ENCODE measurements around the gene DLK1.

Gene DLK1

DNA sequence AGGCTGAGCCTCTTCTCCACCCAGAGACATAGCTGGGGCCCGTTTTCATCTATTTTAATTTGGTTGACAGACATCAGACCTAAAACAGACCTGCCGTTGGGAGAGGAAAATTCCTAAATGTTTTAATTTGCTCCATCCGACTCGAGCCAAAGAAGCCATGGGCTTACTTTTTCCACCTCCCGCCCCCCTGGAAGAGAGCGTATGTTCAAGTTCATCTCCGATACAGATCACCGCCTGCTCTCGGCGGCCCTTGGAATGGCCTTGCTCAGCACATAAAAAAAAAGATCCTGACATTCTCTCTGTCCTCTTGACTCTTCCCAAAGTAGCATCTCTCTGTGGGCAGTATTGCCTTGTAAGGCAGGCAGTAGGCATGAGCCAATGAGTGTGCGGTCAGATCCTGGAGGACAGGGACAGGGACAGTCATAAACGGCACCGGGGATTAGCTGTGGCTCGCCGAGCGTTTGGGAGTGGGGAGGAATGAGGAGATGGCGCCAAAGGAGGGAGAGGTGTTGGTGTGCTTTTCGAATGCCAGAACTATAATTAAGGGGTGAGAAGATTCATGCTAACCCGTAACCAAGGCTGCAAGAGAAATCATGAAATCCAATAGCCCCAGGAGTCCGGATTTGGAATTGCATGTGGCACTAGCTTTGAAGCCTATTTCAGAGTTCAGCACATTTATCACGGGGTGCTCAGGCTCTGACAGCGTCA lies 51.3 kb downstream of the DLK1 start:
- no peak for DNase-seq (ENCODE audit: low spot score)

- DNase-seq (ENCODE audit: low spot score): no peak
Measured at GRCh38 chr14:100778526-100778882, 51.8 kb downstream of the DLK1 start.

GRCh38 chr14:100778951-100779690 lies 52.4 kb downstream of the DLK1 start:
- DNase-seq (ENCODE audit: low spot score): no peak

GRCh38 chr14:100779691-100780080 lies 53.0 kb downstream of the DLK1 start:
- DNase-seq (ENCODE audit: low spot score): no peak

- no peak for DNase-seq (ENCODE audit: low spot score)
Measured at GRCh38 chr14:100780246-100780645, 53.6 kb downstream of the DLK1 start.

DNA sequence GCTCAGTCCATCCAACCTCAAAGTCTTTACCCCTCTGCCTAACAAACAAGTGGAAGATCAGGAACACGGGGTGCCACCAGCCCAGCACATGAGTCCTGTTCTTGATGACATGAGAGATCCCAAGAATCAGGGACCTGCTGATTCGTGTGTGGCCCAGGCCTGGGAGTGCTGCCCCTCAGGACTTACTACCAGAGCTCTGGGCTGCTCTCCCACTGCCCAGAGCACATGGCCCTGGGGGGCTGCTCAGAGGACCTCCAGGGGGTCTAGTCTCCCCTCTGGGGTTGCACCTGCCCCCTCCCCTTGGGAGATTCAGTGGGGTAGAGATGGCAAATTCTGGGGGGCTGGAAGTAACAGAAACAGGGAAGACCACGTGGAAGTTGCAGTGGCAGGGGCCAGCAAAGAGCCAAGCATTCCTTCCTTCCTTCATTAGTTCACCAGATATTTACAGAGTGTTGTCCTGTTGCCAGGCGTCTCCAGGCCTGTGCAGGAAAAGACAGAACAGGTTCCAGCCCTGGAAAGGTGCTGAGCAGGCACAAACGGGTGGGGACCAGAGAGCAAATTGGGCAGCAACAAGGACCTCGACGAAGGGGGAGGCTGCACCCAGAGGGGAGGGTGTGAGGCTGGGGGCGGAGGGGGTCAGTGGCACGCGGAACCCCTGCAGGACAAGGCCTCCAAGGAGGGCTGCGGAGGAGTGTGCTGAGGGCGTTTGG lies 54.1 kb downstream of the DLK1 start:
- DNase-seq (ENCODE audit: low spot score): no peak

GRCh38 chr14:100781952-100782351 lies 55.3 kb downstream of the DLK1 start:
- DNase-seq (ENCODE audit: low spot score): no peak

DNA sequence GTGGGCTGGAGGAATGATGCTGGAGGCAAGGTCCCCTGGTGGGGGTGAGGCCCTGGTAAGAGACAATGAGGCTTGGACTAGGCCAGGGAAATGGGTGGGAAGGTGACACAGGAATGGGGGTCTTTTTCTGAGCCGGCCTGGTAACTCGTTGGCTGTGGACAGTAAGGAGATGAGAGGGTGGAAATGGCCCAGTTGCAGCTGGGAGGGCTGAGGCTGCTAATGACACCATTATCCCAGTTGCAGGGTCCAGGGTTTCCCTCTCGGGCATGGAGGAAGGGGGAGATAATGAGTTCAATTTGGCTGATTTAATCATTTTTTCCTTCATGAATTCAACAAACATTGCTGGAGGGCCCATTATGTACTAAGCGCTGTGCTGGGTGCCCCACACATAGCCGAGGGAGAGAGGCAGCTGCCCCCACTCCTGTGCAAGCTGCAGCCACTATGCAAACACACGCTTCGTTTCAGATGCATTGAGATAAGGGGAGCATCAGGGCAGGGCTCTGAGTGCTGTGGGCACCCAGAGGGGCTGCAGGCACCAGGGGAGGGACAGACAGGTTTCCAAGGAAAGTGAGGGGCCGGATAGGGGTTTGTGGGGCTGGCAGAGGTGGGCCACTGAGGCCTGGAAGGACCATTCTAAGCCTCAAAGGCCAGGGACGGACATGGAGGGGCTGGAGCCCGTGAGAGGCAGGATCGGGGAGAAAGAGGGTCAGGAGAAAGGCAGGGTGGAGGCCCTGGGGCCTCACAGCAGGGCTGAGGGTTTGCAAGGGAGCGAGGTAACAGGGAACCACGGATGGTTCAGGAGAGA lies 56.0 kb downstream of the DLK1 start:
- no peak for DNase-seq (ENCODE audit: low spot score)

- no peak for DNase-seq (ENCODE audit: low spot score)
Measured at GRCh38 chr14:100783630-100784370, 57.1 kb downstream of the DLK1 start.

DNA sequence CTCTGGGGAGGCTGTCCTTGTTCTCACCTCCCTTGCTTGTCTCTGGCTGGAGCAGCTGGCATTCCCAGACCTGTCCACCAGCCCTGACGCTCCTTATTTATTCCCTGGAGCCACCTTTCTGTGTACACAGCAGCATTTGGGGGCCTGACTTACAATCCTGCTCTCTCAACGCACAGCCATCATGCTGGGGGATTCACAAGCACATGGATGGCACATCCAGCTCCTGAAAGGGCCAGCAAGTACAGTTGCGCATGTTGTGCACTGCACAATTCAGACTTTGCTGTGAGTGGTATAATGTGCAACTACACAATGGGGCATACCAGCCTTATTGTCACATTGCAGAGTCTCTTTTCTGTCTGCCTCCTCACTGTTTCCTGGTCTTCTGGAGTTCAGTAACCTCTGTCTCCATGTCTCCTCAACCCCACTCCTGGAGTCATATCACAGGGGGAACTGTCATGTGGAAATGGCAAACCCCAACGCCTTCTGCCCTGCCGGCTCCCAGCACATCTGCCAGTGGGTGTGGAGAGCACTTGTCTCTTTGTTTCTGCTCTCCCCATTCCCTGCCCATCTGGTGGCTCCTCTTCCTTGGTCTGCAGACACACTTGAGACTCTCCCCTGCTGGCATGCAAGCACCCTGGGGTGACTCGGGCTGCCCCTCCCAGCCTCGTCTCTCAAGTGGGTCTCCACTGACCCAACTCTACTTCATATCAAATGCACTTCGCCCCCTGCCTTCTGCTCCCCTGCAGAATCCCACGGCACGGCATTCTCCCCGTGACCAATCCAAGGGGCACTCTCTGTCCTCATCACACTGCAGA lies 58.0 kb downstream of the DLK1 start:
- DNase-seq (ENCODE audit: low spot score): no peak

GRCh38 chr14:100785338-100785615 lies 58.6 kb downstream of the DLK1 start:
- no peak for DNase-seq (ENCODE audit: low spot score)

DNA sequence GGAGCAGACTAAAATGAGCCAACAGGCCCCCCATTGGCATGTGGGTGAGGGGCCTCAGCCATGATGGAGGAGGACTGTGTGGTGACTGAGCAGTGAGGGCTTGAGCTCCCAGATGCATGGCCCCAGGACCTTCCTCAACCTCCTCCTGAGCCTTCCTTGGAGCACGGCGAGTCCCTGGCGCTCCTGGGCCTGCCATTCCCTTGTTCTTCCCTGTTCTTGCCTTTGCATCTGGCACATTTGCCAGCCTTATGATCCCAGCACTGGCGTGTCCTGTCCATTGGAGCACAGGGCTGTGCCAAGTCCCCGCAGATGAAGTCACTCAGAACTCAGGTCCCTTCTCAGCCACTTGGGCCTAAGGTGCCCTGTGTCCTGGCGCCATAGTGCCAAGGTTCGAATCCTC lies 58.9 kb downstream of the DLK1 start:
- no peak for DNase-seq (ENCODE audit: low spot score)

DNA sequence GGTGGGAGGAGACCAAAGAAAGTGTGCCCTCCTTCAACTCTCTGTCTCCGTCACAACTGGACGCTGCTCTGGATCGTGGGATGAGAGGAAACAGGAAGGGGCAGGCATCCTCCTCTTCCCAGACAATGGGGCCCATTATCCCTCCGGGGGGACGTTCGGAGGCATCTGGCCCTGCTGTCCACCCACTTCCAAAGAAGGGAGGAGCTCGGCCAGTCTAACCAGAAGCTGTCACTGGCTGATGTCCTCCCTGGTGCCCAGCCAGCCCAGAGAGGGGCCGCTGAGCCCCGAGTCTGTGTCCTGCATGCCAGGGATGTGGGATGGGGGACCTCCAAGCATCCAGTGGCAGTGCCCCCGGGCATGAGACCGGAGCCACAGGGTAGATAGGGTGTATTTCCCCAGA lies 59.4 kb downstream of the DLK1 start:
- DNase-seq (ENCODE audit: low spot score): no peak

- DNase-seq (ENCODE audit: low spot score): no peak
Measured at GRCh38 chr14:100786576-100787219, 60.0 kb downstream of the DLK1 start.

- DNase-seq (ENCODE audit: low spot score): no peak
Measured at GRCh38 chr14:100787659-100788058, 61.0 kb downstream of the DLK1 start.
